ENCODE measurements around the gene CASP3. TPM values are rescaled to one million over a fixed set of nuclear protein-coding genes. Genes with fewer than 3 reads are reported as not detected.
"Not testable (repeated sequence)": the region's sequence is repeated elsewhere in the genome, so short reads cannot be mapped to it uniquely, and the experiment has no call there.

CASP3 gene
- total RNA-seq, 1 donor from 2014 or later = 12.1 TPM

GRCh38 chr4:184635381-184635780, 13.9 kb downstream of the CASP3 start:
- intact Hi-C loops (cut with micrococcal nuclease) = no loop called here
- Histone ChIP-seq H3K27me3 (ENCODE audit: low read depth) (no peaks in the 10 kb centered on the region), H3K4me3 (no peak overlapping the region), H3K36me3 (peaks cover 75% of the 10 kb centered on the region), H3K4me1 (peaks cover 20% of the 10 kb centered on the region), H3K27ac (replicated peaks) (no peak overlapping the region), H3K9me3 (replicated peaks) (no peaks in the 10 kb centered on the region)
- DNase-seq = no peak
- TF ChIP-seq, protein P1, sequence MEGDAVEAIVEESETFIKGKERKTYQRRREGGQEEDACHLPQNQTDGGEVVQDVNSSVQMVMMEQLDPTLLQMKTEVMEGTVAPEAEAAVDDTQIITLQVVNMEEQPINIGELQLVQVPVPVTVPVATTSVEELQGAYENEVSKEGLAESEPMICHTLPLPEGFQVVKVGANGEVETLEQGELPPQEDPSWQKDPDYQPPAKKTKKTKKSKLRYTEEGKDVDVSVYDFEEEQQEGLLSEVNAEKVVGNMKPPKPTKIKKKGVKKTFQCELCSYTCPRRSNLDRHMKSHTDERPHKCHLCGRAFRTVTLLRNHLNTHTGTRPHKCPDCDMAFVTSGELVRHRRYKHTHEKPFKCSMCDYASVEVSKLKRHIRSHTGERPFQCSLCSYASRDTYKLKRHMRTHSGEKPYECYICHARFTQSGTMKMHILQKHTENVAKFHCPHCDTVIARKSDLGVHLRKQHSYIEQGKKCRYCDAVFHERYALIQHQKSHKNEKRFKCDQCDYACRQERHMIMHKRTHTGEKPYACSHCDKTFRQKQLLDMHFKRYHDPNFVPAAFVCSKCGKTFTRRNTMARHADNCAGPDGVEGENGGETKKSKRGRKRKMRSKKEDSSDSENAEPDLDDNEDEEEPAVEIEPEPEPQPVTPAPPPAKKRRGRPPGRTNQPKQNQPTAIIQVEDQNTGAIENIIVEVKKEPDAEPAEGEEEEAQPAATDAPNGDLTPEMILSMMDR (IDR thresholded peaks at IDR 0.05; ENCODE audit: borderline replicate concordance) = no peak

- Histone ChIP-seq H3K9me3 (replicated peaks) (no peaks in the 10 kb centered on the region), H3K4me3 (no peak overlapping the region), H3K27me3 (ENCODE audit: low read depth) (no peaks in the 10 kb centered on the region), H3K4me1 (peaks cover 6% of the 10 kb centered on the region), H3K27ac (replicated peaks) (no peak overlapping the region), H3K36me3 (peaks cover 95% of the 10 kb centered on the region)
- TF ChIP-seq, protein P1 (IDR thresholded peaks at IDR 0.05; ENCODE audit: borderline replicate concordance) = no peak
- no peak for DNase-seq
- intact Hi-C loops (cut with micrococcal nuclease) = no loop called here
Measured at GRCh38 chr4:184632842-184633241, 16.4 kb downstream of the CASP3 start.

DNA sequence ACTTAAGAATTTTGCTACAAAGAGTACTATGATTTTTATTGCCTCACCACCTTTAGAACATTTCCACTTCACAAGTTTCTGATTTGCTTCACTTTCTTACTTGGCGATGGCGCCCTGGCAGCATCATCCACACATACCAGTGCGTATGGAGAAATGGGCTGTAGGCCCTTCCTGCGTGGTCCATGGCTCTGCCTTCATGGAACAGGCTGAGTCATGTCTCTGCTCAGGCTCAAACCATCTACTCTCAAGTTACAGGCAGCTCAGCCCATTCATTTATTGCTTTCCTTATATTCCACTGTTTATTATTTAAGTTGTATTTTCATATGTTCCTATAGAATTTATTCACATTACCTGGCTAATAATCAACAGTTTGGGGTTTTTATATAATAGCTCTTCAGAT, 21.1 kb downstream of the CASP3 start:
- DNase-seq = no peak
- TF ChIP-seq, protein P1 (IDR thresholded peaks at IDR 0.05; ENCODE audit: borderline replicate concordance) = no peak
- peaks cover 71% of the 10 kb centered on the region for H3K36me3 ChIP-seq
- no peaks in the 10 kb centered on the region for H3K9me3 ChIP-seq (replicated peaks)
- H3K27me3 ChIP-seq (ENCODE audit: low read depth) = no peaks in the 10 kb centered on the region
- intact Hi-C loops (cut with micrococcal nuclease) = no loop called here
- H3K4me1 ChIP-seq = no peaks in the 10 kb centered on the region
- no peak overlapping the region for H3K27ac ChIP-seq (replicated peaks)
- no peak overlapping the region for H3K4me3 ChIP-seq

- H3K4me1 ChIP-seq; intact Hi-C loops (cut with micrococcal nuclease): not testable (repeated sequence)
- H3K36me3 ChIP-seq = peaks cover 53% of the 10 kb centered on the region
Measured at GRCh38 chr4:184625783-184626596, 23.3 kb downstream of the CASP3 start.

GRCh38 chr4:184624972-184625554, 24.2 kb downstream of the CASP3 start:
- no peaks in the 10 kb centered on the region for H3K27me3 ChIP-seq (ENCODE audit: low read depth)
- no peak overlapping the region for H3K27ac ChIP-seq (replicated peaks)
- no peak overlapping the region for H3K4me3 ChIP-seq
- intact Hi-C loops (cut with micrococcal nuclease) = no loop called here
- no peak for DNase-seq
- TF ChIP-seq, protein P1 (IDR thresholded peaks at IDR 0.05; ENCODE audit: borderline replicate concordance) = no peak
- H3K4me1 ChIP-seq = no peaks in the 10 kb centered on the region
- no peaks in the 10 kb centered on the region for H3K9me3 ChIP-seq (replicated peaks)
- peaks cover 43% of the 10 kb centered on the region for H3K36me3 ChIP-seq

More at GRCh38 chr4:184625783-184626596, 23.3 kb downstream of the CASP3 start:
- H3K9me3 ChIP-seq (replicated peaks); H3K27me3 ChIP-seq (ENCODE audit: low read depth); H3K27ac ChIP-seq (replicated peaks); DNase-seq; H3K4me3 ChIP-seq: not testable (repeated sequence)

DNA sequence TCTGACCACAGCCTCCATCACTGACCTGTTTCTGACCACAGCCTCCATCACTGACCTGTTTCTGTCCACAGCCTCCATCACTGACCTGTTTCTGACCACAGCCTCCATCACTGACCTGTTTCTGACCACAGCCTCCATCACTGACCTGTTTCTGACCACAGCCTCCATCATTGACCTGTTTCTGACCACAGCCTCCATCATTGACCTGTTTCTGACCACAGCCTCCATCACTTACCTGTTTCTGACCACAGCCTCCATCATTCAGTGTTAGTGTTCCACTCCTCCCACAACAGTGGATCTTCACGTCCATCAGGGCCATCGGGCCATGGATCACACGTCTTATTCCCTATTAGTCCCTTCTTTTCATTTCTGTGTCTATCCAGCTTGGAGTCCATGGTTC, 24.7 kb downstream of the CASP3 start:
- DNase-seq; H3K27me3 ChIP-seq (ENCODE audit: low read depth); H3K27ac ChIP-seq (replicated peaks); H3K4me3 ChIP-seq; H3K9me3 ChIP-seq (replicated peaks); H3K4me1 ChIP-seq; intact Hi-C loops (cut with micrococcal nuclease): not testable (repeated sequence)
- H3K36me3 ChIP-seq = peaks cover 38% of the 10 kb centered on the region
